Esophagus muscularis mucosa (tissue), 4 donors: ENCODE measurements around the gene SAC3D1. TPM values are rescaled to one million over a fixed set of nuclear protein-coding genes. Genes with fewer than 3 reads are reported as not detected.

Source experiments
- DNase-seq: peaks from one replicate; pipeline ENCODE4 v3.0.0-alpha.2; 2017; ENCODE audit errors: extremely low spot score
- H3K27ac ChIP-seq, 4 donors: fragments of 200-600 bp; sonication (generic); replicated peaks in 1 of 4; 1 replicate in 3 of 4; 2 replicates in 1 of 4; pipeline ENCODE4 v1.5.1; 2016 to 2019; ENCODE audit warnings: mild to moderate bottlenecking in 1 of 4
- H3K27me3 ChIP-seq, 4 donors: fragments of 200-600 bp; sonication (generic); one replicate each; pipeline versions ENCODE4 v1.5.1 to v1.6.0; 2016 to 2019
- H3K36me3 ChIP-seq, 4 donors: fragments of 200-600 bp; sonication (generic); one replicate each; pipeline ENCODE4 v1.5.1; 2016 to 2019
- H3K4me1 ChIP-seq, 4 donors: fragments of 200-600 bp; sonication (generic); one replicate each; pipeline ENCODE4 v1.5.1; 2016 to 2019
- H3K4me3 ChIP-seq, 4 donors: fragments of 200-600 bp; sonication (generic); 1 replicate in 2 of 4; 2 replicates in 2 of 4; pipeline ENCODE4 v1.5.1; 2016 to 2019; ENCODE audit warnings: mild to moderate bottlenecking in 4 of 4, moderate library complexity in 1 of 4
- H3K9me3 ChIP-seq, 4 donors: fragments of 200-600 bp; sonication (generic); 1 replicate in 3 of 4; 2 replicates in 1 of 4; pipeline ENCODE4 v1.5.1; 2016 to 2019
- CTCF ChIP-seq, 3 experiments: fragments of 200-600 bp in 2 of 3; fragments of 450-650 bp in 1 of 3; sonication (generic) in 2 of 3; IDR thresholded peaks; one replicate each; pipeline ENCODE4 v1.5.1; 2017 to 2019; ENCODE audit warnings: antibody characterized with exemption in 3 of 3, mild to moderate bottlenecking in 2 of 3, moderate library complexity in 1 of 3
- EP300 ChIP-seq: sonication (generic); formaldehyde crosslinking; IDR thresholded peaks from one replicate; pipeline ENCODE4 v1.6.1; 2017; ENCODE audit warnings: antibody characterized with exemption
- POLR2A ChIP-seq: fragments of 450-650 bp; IDR thresholded peaks from one replicate; pipeline ENCODE4 v1.6.1; 2017; ENCODE audit warnings: antibody characterized with exemption, moderate library complexity, mild to moderate bottlenecking, low read depth
- POLR2AphosphoS5 ChIP-seq, 2 donors: sonication (generic); formaldehyde crosslinking; IDR thresholded peaks; one replicate each; pipeline ENCODE4 v1.6.1; 2017; ENCODE audit warnings: antibody characterized with exemption in 2 of 2
- WGBS: methylation state at CpG from one replicate; pipeline ENCODE4 v1.1.5; 2018; 5-methylcytosine and 5-hydroxymethylcytosine counted together
- intact Hi-C: fragments of 100-400 bp; cut with DNase I; formaldehyde crosslinking; loops from one replicate; pipeline ENCODE4 v1.15.1; 2023
- total RNA-seq, 4 donors: library from RNA; depleted of rRNA; stranded (reverse); fragments of >200 nt; gene quantifications; one replicate each; pipeline versions ENCODE4 v1.1.0 to v1.2.1, GENCODE V29; 2016

Gene SAC3D1
- total RNA-seq, 4 donors from 2014 or later: 9.6 to 21.8 (median 13.1) TPM

GRCh38 chr11:65058419-65059054 is 17.5 kb downstream of the SAC3D1 start, which contains the start of gene NAALADL1:
Gene NAALADL1, minus strand, starts transcription at chr11:65058553. Its CDS starts 32 bp downstream, at chr11:65058521.
- intact Hi-C loops: no loop called here
- no peak for DNase-seq
- Histone ChIP-seq H3K9me3 (no peaks in the 10 kb centered on the region), H3K27ac (no peak within 1 kb of the TSS), H3K36me3 (no peaks in the 10 kb centered on the region), H3K4me3 (no peak within 1 kb of the TSS), H3K4me1 (no peaks in the 10 kb centered on the region), H3K27me3 (peaks cover 0 to under 1% (median 0%) of the 10 kb centered on the region in 4 donors)
- WGBS: 84% methylated on average over 7 of the region's 8 CpGs
- TF ChIP-seq POLR2AphosphoS5 (IDR thresholded peaks at IDR 0.05) (no peak), CTCF (IDR thresholded peaks at IDR 0.05) (no peak), POLR2A (no peak), EP300 (no peak)

- Histone ChIP-seq H3K27me3 (no peaks in the 10 kb centered on the region), H3K9me3 (no peaks in the 10 kb centered on the region), H3K4me3 (no peak overlapping the region), H3K36me3 (no peaks in the 10 kb centered on the region), H3K27ac (no peak overlapping the region), H3K4me1 (no peaks in the 10 kb centered on the region)
- DNase-seq: no peak
- WGBS: 69% methylated on average over 3 of the region's 3 CpGs
- intact Hi-C loops: no loop called here
- TF ChIP-seq POLR2AphosphoS5 (IDR thresholded peaks at IDR 0.05): no peak
- no peak for TF ChIP-seq POLR2A
- TF ChIP-seq CTCF (IDR thresholded peaks at IDR 0.05): no peak
- no peak for TF ChIP-seq EP300
These were observed 18.5 kb downstream of the SAC3D1 start for GRCh38 chr11:65059523-65059922.

- 38% methylated on average over 6 of the region's 10 CpGs for WGBS
- no peaks in the 10 kb centered on the region for H3K27me3 ChIP-seq
- no peak overlapping the region for H3K27ac ChIP-seq
- DNase-seq: no peak
- TF ChIP-seq POLR2AphosphoS5 (IDR thresholded peaks at IDR 0.05): no peak
- TF ChIP-seq POLR2A: no peak
- no peak for TF ChIP-seq EP300
- TF ChIP-seq CTCF (IDR thresholded peaks at IDR 0.05): no peak
- H3K4me3 ChIP-seq: no peak overlapping the region
- no peaks in the 10 kb centered on the region for H3K9me3 ChIP-seq
- H3K4me1 ChIP-seq: no peaks in the 10 kb centered on the region
- intact Hi-C loops: loop anchor here (10.0 kb wide), 1 partner anchor 695 kb away; no protein-coding TSS in a partner anchor
- no peaks in the 10 kb centered on the region for H3K36me3 ChIP-seq
These were observed 19.2 kb downstream of the SAC3D1 start for GRCh38 chr11:65059959-65060824.

- intact Hi-C loops: loop anchor here (10.0 kb wide), 1 partner anchor 694 kb away; no protein-coding TSS in a partner anchor
- no peaks in the 10 kb centered on the region for H3K27me3 ChIP-seq
- 71% methylated on average over 9 of the region's 9 CpGs for WGBS
These were observed 20.0 kb downstream of the SAC3D1 start for GRCh38 chr11:65060913-65061408.

More at GRCh38 chr11:65060913-65061408, 20.0 kb downstream of the SAC3D1 start:
- no peak overlapping the region for H3K27ac ChIP-seq
- H3K9me3 ChIP-seq: no peaks in the 10 kb centered on the region
- no peaks in the 10 kb centered on the region for H3K4me1 ChIP-seq
- DNase-seq: no peak
- no peak for TF ChIP-seq POLR2A
- peak in 2 of 3 experiments; percentile 16 to 25 for TF ChIP-seq CTCF (IDR thresholded peaks at IDR 0.05)
- H3K4me3 ChIP-seq: no peak overlapping the region
- no peaks in the 10 kb centered on the region for H3K36me3 ChIP-seq
